Hepatocyte (in vitro differentiated cells): Measurements from ENCODE around the gene PARVG. TPM values are rescaled to one million over a fixed set of nuclear protein-coding genes. Genes with fewer than 3 reads are reported as not detected.

Source experiments
- DNase-seq: peaks from one replicate; pipeline ENCODE4 v3.0.0-alpha.2; 2016; ENCODE audit warnings: low spot score
- H2AFZ ChIP-seq: fragments of 200-600 bp; sonication (generic); 2 replicates; pipeline ENCODE4 v1.6.0; 2016; ENCODE audit warnings: antibody characterized with exemption, mild to moderate bottlenecking
- H3K27ac ChIP-seq: fragments of 200-600 bp; sonication (generic); 2 replicates; pipeline ENCODE4 v1.5.1; 2016; ENCODE audit warnings: mild to moderate bottlenecking
- H3K27me3 ChIP-seq: fragments of 200-600 bp; sonication (generic); 2 replicates; pipeline ENCODE4 v1.6.1; 2016
- H3K36me3 ChIP-seq: fragments of 200-600 bp; sonication (generic); replicated peaks from 2 replicates; pipeline ENCODE4 v1.5.1; 2016; ENCODE audit warnings: low read depth; ENCODE audit not compliant: insufficient read depth
- H3K4me1 ChIP-seq: fragments of 200-600 bp; sonication (generic); 2 replicates; pipeline ENCODE4 v1.5.1; 2016; ENCODE audit warnings: mild to moderate bottlenecking, moderate library complexity; ENCODE audit not compliant: insufficient read depth
- H3K4me2 ChIP-seq: fragments of 200-600 bp; sonication (generic); 2 replicates; pipeline ENCODE4 v1.6.0; 2016
- H3K4me3 ChIP-seq: fragments of 200-600 bp; sonication (generic); 2 replicates; pipeline ENCODE4 v1.5.1; 2016; ENCODE audit warnings: mild to moderate bottlenecking
- H3K79me2 ChIP-seq: fragments of 200-600 bp; sonication (generic); 2 replicates; pipeline ENCODE4 v1.6.0; 2017; ENCODE audit warnings: mild to moderate bottlenecking
- H3K9me2 ChIP-seq: fragments of 200-600 bp; sonication (generic); replicated peaks from 2 replicates; pipeline ENCODE4 v1.6.0; 2017; ENCODE audit warnings: mild to moderate bottlenecking; ENCODE audit not compliant: insufficient read depth
- H3K9me3 ChIP-seq: fragments of 200-600 bp; sonication (generic); 2 replicates; pipeline ENCODE4 v1.5.1; 2016; ENCODE audit warnings: low read depth, mild to moderate bottlenecking
- H4K20me1 ChIP-seq: fragments of 200-600 bp; sonication (generic); 2 replicates; pipeline ENCODE4 v1.6.0; 2016; ENCODE audit warnings: mild to moderate bottlenecking; ENCODE audit not compliant: insufficient read depth, poor library complexity, severe bottlenecking
- EZH2 ChIP-seq: fragments of 200-600 bp; sonication (generic); IDR thresholded peaks from 2 replicates; pipeline ENCODE4 v1.6.1; 2016; ENCODE audit warnings: antibody characterized with exemption, mild to moderate bottlenecking, borderline replicate concordance
- EZH2phosphoT487 ChIP-seq: fragments of 200-600 bp; sonication (generic); IDR thresholded peaks from one replicate; pipeline ENCODE4 v1.6.1; 2018; ENCODE audit warnings: antibody characterized with exemption, mild to moderate bottlenecking, low read depth, moderate library complexity; ENCODE audit not compliant: unreplicated experiment, severe bottlenecking
- whole genome bisulfite sequencing: methylation state at CpG from one replicate; pipeline ENCODE4 v1.1.6; 2016; ENCODE audit warnings: low lambda C conversion rate; ENCODE audit errors: missing lambda C conversion rate; 5-methylcytosine and 5-hydroxymethylcytosine counted together
- polyA plus RNA-seq: library from polyadenylated mRNA; unstranded; fragments of >200 nt; fragmentation: Nextera tagmentation; extraction: Ambion mirVana; gene quantifications from 2 replicates; pipeline ENCODE4 v1.2.1, GENCODE V29; 2016
- total RNA-seq: library from RNA; depleted of rRNA; stranded (reverse); fragments of >200 nt; gene quantifications from 2 replicates; pipeline ENCODE4 v1.2.3, GENCODE V29; 2014
- TF ChIP-seq, protein P1 (sequence below): fragments of 200-600 bp; sonication (generic); IDR thresholded peaks from 2 replicates; pipeline ENCODE4 v1.5.1; 2016; ENCODE audit warnings: antibody characterized with exemption, mild to moderate bottlenecking; ENCODE audit not compliant: poor library complexity

PARVG gene
- total and polyA plus RNA-seq, 2 experiments from 2014 or later: 0.77 to 1.00 TPM

DNA sequence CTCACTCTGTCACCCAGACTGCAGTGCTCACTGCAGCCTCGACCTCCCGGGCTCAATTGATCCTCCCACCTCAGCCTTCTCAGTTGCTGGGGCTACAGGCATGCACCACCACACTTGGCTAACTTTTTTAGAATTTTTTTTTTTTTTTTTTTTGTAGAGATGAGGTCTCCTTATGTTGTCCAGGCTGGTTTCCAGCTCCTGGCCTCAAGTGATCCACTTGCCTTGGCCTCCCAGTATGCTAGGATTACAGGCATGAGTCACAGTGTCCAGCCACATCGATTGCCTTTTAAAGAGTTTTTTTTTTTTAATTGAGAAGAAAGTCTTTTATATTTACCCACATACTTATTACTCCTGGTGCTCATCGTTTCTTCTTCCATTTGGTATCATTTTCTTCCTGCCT, 30.0 kb downstream of the PARVG start:
- no peak overlapping the region for H3K4me2 ChIP-seq
- H3K9me2 ChIP-seq: no peaks in the 10 kb centered on the region
- no peak for DNase-seq
- H3K36me3 ChIP-seq: no peaks in the 10 kb centered on the region
- WGBS: 87% methylated on average over 4 of the region's 4 CpGs
- peaks cover 2% of the 10 kb centered on the region for H3K27me3 ChIP-seq
- H3K79me2 ChIP-seq: no peaks in the 10 kb centered on the region
- TF ChIP-seq EZH2phosphoT487 (no peak), EZH2 (no peak)
- TF ChIP-seq, protein P1, sequence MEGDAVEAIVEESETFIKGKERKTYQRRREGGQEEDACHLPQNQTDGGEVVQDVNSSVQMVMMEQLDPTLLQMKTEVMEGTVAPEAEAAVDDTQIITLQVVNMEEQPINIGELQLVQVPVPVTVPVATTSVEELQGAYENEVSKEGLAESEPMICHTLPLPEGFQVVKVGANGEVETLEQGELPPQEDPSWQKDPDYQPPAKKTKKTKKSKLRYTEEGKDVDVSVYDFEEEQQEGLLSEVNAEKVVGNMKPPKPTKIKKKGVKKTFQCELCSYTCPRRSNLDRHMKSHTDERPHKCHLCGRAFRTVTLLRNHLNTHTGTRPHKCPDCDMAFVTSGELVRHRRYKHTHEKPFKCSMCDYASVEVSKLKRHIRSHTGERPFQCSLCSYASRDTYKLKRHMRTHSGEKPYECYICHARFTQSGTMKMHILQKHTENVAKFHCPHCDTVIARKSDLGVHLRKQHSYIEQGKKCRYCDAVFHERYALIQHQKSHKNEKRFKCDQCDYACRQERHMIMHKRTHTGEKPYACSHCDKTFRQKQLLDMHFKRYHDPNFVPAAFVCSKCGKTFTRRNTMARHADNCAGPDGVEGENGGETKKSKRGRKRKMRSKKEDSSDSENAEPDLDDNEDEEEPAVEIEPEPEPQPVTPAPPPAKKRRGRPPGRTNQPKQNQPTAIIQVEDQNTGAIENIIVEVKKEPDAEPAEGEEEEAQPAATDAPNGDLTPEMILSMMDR: no peak
- H3K4me1 ChIP-seq: peaks cover 6% of the 10 kb centered on the region
- H3K4me3 ChIP-seq: no peak overlapping the region
- H3K27ac ChIP-seq: no peak overlapping the region
- no peaks in the 10 kb centered on the region for H3K9me3 ChIP-seq
- H2AFZ ChIP-seq: no peak overlapping the region
- H4K20me1 ChIP-seq: no peaks in the 10 kb centered on the region

DNA sequence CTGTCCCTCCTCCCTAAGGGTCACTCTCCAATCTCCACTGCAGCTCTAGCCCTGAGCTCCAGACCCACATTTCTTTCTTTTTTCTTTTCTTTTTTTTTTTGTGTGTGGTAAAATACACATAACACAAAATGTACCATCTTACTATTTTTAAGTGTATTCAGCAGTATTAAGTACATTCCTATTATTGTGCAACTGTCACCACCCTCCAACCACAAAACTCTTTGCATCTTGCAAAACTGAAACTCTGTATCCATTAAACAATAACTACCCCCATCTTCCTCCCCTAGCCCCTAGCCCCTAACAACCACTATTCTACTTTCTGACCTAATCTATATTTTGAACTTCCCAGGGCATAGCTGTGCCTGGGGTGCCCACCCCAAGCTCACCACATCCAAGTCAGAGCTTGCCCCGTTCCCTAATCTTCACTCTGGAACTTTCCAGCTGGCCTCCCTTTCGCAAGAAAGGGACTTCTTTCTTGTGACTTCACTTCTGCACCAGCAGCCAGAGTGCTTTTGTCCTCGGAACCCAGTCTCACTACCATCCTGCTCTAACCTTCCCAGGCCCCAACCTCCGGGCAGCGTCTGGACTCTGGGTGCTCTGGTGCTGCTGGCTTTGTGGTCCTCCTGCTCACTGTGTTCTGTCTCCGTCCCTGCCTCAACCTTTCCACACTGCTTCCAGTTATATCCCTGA, 30.7 kb downstream of the PARVG start:
- H3K4me2 ChIP-seq: peak overlapping the region; percentile 8
- TF ChIP-seq EZH2phosphoT487 (no peak), EZH2 (no peak)
- TF ChIP-seq, protein P1: no peak

DNA sequence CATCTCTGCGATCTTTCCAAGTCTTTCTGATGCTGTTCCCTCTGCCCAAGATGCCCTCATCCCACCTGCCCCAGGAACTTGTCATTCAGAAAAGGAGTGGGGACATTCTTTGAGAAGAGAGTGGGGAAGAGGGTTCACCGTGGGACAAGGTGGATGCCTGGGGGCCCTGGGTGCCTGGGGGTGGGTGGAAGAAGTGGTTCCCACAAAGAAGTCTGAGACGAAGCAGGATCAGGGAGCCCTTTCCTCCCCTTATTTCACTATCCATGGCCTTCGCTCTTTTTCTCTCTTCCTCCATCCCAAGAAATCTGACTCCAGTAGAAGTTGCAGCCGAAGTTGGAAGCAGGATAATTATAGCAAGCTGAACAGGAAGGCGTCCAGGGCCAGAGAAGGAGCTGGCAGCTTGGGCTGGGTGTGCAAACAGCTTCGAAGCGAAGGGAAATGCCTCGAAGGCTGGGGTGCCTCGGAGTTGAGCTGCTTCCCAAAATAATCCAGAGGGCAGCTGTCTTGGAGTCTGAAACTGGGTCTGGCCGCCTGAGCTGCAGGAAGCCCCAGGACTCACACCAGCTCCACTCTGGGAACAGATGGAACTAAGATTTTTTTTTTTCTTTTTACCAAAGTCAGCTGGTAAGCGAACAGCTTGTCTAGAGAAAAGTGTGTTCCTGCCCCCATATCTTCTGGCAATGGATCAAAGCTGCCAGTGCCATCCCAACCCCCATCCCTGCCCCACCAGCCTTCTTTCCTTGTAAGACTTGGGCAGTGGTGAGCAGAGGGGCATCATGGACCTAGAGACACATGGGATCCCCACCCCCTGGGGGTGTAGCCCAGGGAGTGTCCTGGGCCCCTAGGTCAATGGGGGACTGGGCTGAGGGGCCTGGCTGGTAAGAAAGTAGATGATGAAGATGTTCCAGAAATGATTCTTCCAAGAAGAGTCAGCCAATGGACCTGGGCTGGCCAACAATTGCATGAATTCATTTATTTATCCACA, 31.5 kb downstream of the PARVG start:
- no peak overlapping the region for H2AFZ ChIP-seq
- no peak for DNase-seq
- H3K9me2 ChIP-seq: no peaks in the 10 kb centered on the region
- no peak for TF ChIP-seq EZH2
- H3K4me1 ChIP-seq: peaks cover 6% of the 10 kb centered on the region
- H3K27me3 ChIP-seq: peaks cover 2% of the 10 kb centered on the region
- H3K27ac ChIP-seq: peak overlapping the region; percentile 60
- no peaks in the 10 kb centered on the region for H3K79me2 ChIP-seq
- H4K20me1 ChIP-seq: no peaks in the 10 kb centered on the region
- H3K4me2 ChIP-seq: peak overlapping the region; percentile 8
- H3K9me3 ChIP-seq: no peaks in the 10 kb centered on the region
- no peak overlapping the region for H3K4me3 ChIP-seq
- 52% methylated on average over 12 of the region's 12 CpGs for WGBS
- H3K36me3 ChIP-seq: no peaks in the 10 kb centered on the region

More for the DNA sequence above, 30.7 kb downstream of the PARVG start:
- Histone ChIP-seq H3K9me3 (no peaks in the 10 kb centered on the region), H3K4me3 (no peak overlapping the region), H3K79me2 (no peaks in the 10 kb centered on the region), H3K27me3 (peaks cover 2% of the 10 kb centered on the region), H2AFZ (no peak overlapping the region), H3K4me1 (peaks cover 6% of the 10 kb centered on the region), H3K27ac (peak overlapping the region; percentile 60), H4K20me1 (no peaks in the 10 kb centered on the region), H3K36me3 (no peaks in the 10 kb centered on the region), H3K9me2 (no peaks in the 10 kb centered on the region)
- DNase-seq: no peak
- 75% methylated on average over 6 of the region's 6 CpGs for WGBS

DNA sequence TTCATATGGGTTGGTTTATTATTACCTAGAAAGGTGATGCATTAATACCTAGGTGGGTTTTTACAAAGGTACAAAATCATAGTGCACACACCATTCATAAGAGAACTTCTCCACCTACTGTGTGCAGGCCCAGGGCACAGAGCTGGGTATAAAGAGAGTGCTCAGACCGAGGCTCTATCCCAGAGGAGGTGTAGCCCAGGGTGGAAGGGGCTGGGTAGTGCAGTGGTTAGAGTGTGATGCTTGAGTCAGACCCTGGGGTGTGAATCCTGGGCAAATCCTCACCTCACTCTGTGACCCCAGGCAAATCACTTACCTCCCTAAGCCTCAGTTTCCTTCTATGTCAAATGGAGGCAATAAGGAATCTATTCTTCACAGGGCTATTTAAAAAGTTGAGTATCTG, 32.2 kb downstream of the PARVG start:
- no peak overlapping the region for H3K27ac ChIP-seq
- TF ChIP-seq EZH2phosphoT487 (no peak), EZH2 (no peak)
- TF ChIP-seq, protein P1: no peak
- H4K20me1 ChIP-seq: no peaks in the 10 kb centered on the region
- H3K4me2 ChIP-seq: no peak overlapping the region
- no peak for DNase-seq
- no peaks in the 10 kb centered on the region for H3K9me2 ChIP-seq
- WGBS: 95% methylated on average over 1 of the region's 1 CpG
- H3K4me3 ChIP-seq: no peak overlapping the region
- no peaks in the 10 kb centered on the region for H3K9me3 ChIP-seq
- H3K79me2 ChIP-seq: no peaks in the 10 kb centered on the region
- H2AFZ ChIP-seq: no peak overlapping the region
- peaks cover 2% of the 10 kb centered on the region for H3K27me3 ChIP-seq
- H3K4me1 ChIP-seq: peaks cover 6% of the 10 kb centered on the region
- no peaks in the 10 kb centered on the region for H3K36me3 ChIP-seq
